Measurements from ENCODE around the gene LAMA1.

Gene LAMA1

GRCh38 chr18:7048081-7048480, 69.5 kb downstream of the LAMA1 start:
- no peak for DNase-seq

DNA sequence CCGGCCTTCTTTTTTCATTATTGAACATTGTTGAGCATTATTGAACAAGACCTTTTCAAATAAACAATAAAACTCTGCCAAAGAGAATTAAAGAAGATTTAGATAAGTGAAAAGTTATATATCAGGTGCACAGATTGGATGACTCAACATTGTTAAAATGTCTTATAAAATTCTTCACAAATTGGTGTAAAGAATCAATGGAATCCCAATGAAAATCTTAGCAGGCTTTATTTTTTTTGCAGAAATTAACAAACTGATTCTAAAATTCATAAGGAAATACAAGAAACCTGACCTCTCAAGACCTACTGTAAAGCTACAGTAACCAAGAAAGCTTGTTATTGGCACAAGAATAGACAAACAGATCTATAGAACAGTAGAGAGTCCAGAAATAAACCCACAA, 70.3 kb downstream of the LAMA1 start:
- DNase-seq, result no peak

- peak; percentile 75 for DNase-seq
These were observed 79.2 kb downstream of the LAMA1 start for GRCh38 chr18:7038330-7038851.

DNA sequence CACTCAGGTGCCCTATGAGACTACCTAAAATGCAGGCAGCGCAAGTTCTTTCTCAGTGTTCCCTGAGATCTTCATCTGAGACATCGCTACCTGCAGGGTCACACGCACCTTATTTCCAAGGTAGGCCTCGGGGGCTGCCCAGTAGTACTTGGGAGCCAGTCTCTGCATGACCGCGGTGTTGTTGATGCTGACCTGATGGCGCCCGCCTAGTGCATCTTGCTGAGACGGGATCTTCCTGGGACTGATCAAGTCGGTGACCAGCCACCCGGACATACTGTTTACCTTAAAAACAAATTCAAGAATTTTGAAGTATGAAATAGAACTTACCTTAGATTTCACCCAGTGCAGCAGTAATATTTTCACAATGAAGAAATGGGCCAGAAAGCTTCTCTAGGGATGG, 80.1 kb downstream of the LAMA1 start:
- no peak for DNase-seq

DNA sequence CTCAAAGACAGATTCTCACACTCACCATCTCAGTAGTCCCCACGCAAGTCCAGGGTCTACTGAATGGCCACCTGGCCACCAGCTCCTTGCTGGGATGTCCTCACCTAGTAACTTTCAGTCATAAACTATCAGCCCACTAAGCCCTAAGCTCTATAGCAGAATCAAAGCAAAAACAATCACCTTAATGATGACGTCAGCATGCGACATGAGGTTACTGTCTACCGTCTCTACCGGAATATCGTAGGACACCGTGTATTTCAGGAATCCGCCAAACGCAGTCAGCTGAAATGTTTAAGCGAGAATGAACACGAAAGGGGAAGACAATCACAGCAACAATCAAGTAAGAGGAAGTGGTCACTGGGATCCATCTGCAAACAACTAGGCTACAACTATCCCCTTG, 81.8 kb downstream of the LAMA1 start:
- DNase-seq, result no peak

GRCh38 chr18:7034924-7035323, 82.7 kb downstream of the LAMA1 start:
- no peak for DNase-seq

- DNase-seq, result no peak
These were observed 85.1 kb downstream of the LAMA1 start for GRCh38 chr18:7032537-7032936.

- DNase-seq, result no peak
These were observed 89.0 kb downstream of the LAMA1 start for GRCh38 chr18:7028625-7029024.

DNA sequence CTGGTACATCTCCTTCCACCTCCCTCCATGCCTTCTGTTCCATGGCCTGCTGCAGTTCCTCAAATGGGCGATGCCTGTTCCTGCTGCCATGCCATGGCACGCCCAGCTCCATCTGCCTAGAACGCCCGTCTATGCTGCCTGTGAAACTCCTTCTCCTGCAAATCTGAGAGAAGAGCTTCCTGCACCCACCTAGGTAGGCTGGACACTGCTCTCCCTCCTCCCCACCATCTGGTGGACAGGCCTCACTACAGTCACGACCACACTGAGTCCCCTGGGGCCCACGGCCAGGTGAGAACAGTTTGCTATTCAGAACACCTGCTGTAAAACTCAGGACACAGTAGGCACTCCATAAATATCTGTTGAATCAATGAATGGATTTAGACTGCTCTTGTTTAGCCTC, 92.4 kb downstream of the LAMA1 start:
- DNase-seq, result no peak

DNA sequence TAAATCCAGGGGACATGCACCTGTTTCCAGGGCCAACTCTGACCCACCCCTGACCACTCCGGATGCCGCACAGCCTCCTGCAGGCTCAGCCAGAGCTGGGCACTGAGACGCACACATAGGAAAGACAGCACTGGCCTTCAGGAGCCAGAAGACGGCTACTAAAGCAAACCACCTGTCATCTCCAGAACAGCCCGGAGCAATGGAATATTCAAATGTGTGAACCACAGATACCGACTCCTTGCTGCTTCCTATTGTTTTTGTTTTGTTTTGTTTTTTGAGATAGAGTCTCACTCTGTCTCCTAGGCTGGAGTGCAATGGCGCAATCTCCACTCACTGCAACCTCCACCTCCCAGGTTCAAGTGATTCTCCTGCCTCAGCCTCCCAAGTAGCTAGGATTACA, 94.0 kb downstream of the LAMA1 start:
- no peak for DNase-seq

DNA sequence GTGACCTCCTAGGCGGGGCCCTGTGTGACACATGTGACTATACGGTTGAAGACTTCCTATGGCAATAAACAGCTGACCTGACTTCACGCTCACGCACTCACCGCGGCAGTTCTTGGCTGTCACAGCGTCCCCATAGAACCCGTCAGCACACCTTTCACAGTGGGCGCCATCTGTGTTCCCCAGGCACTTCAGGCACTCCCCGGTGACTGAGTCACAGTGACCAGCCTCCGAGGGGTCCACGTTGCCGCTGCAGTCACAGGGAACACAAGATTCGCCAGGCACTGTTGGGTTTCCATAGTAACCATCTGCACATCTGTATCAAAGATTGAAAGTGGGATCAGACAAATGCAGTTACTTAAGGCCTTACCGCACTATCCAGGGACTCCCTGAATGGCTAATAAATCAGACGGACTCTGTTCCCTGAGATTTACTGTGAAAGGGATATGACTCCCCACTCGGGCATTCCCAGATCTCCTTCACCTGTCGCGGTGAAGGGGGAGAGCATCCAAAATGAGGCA, 94.5 kb downstream of the LAMA1 start:
- DNase-seq, result no peak

DNA sequence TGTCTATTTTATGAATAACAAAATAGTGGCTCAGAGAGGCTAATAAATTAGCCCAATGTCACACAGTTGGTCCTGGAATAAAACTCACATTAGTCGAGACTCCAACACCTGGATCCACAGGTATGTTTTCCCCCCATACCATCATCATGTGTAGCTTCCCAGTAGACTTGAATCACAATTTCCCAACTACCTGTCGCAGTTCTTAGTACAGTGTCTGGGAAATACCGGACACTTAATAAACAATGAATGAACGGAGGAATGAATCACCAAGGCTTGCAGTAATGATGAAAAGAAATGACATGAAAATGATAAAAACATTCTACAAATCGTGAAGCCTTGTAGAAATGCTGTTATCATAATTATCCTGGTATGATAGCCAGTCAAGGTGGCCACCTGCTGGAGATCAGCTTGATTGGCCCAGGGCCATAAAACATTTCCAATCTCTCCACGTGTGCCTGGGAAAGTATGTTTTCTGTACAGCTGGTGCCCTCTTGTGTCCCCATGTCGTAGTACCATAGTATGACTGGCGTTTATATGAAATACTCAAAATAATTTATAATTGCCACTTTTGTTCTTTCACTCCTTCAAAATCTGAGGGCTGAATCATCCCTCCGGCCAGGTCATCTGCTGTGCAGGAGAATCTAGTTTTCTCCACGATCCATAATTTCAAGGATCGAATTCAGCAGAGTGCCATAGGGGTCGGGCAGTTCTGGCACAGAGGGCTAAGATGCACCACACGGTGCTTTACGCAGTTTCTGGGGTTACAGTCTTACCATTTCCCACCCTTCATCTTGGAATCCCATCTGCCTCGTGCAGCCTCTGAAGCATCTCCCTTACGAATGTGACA, 95.4 kb downstream of the LAMA1 start:
- DNase-seq, result peak; percentile 54

DNA sequence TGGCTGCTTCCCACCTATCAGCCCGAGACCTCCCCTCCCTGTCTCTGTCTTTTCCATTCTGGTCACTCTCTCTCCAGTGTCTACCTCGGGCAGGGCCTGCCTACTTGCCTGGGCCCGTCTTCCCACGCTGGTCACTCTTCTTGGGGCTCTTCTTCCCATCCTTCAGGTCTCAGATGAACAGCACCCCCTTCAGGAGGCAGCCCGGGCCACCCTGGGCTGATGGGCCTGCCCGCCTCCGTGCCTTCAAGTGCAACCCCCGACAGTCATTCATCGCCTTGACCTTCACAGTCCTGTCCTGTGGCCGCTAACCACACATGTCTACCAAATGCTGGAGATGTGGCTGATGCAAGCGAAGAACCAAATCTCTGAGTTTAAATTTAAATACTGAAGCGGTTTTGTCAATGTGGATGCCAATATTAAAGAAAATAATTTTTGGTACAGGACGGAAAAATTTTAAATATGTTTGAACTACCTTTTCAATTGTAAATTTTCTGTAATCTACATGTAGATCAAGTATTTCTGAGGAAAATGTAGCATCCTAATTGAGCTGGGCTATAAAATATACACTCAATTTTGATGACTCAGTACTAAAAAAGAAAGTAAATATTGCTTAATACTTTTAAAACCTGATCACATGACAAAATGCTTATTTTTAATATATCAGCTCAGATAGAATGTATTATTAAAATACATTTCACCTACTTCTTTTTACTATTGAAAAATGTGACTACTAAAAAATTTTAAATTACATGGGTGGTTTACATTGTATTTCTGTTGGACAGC, 96.4 kb downstream of the LAMA1 start:
- DNase-seq, result no peak

GRCh38 chr18:7017013-7017412, 100.6 kb downstream of the LAMA1 start:
- DNase-seq, result no peak

GRCh38 chr18:7011142-7011541, 106.5 kb downstream of the LAMA1 start:
- no peak for DNase-seq

GRCh38 chr18:7004009-7004408, 113.6 kb downstream of the LAMA1 start:
- DNase-seq, result no peak

DNA sequence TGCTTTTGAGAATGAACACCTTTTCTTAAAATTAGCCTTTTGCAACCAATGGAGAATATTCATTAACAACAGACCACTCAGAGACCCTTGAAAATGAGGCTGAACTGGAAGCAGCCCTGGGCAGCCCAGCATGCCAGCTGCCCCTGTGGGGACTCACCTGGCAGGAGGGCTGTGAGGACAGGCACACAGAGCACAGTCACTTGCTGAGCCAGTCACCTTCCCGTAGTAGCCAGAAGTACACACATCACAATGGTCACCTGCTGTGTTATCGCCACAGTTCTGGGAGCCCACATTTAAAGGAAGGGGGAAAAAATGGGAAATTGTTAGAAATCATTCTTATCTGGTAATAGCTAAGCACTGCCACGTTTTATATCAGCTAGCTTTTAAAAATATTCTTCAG, 115.5 kb downstream of the LAMA1 start:
- DNase-seq, result no peak

DNA sequence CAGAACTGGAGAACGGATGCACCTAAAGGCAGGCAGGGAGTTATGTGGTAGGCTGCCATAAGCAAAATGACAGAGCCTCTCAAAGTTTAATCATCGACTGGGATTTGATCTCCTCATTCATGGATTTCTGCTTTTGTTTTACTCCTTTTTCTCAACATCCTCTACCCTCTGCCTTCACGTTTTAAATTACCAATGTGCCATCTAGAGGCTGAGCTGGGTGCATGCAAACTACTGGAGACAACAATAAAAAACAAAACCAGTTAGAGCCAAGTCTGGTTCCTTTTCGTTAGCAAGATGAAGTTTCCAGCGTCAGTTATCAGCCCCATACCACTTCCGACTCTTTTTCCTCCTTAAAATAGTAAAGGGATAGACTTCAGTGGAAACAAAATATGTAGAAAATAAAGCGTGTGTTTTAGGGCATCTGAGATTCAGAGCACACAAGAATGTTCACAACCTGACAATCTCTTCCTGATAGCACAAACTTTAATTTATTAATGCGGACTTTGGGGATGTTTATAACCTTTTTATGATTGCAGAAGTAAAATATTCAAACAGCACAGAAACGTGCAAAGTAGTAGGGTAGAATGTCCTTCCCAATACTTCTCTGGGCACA, 117.0 kb downstream of the LAMA1 start:
- DNase-seq, result no peak

DNA sequence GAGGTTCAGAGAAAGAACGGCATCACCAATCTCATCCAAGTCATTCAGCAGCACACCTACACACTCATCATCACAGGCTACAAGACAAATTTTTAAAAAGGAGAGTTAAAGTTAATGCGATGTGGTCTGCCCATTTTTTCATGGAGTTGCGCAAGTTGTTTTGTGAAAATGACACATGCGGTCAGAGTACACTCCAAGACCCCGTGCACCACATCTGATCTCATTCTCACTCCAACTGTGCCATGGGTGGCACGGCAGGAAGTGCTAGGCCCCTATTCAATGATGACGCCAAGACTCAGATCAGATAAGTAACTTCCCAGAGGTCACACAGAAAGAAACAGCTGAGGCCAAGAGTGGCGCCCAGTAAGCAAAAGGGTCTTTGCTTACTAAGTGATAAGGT, 119.8 kb downstream of the LAMA1 start:
- DNase-seq, result no peak

- no peak for DNase-seq
These were observed 122.7 kb downstream of the LAMA1 start for GRCh38 chr18:6994771-6995430.

GRCh38 chr18:6994056-6994770, 123.4 kb downstream of the LAMA1 start:
- DNase-seq, result no peak

GRCh38 chr18:6992761-6993160, 124.8 kb downstream of the LAMA1 start:
- no peak for DNase-seq

Measured in NCI-H524 treated with DMSO at 0.1 percent for 48 hours (cell line).